Astrocyte (in vitro differentiated cells and primary cell): ENCODE measurements around the gene GIPC1.

Experiments used
- CTCF ChIP-seq: IDR thresholded peaks from 2 replicates; pipeline ENCODE4 v1.5.1; 2011; ENCODE audit warnings: low read depth, mild to moderate bottlenecking, inconsistent platforms, low read length, moderate library complexity; ENCODE audit not compliant: insufficient read depth
- EZH2 ChIP-seq: IDR thresholded peaks from 2 replicates; pipeline ENCODE4 v1.6.1; 2012; ENCODE audit warnings: mild to moderate bottlenecking, low read length, inconsistent platforms; ENCODE audit not compliant: insufficient read depth

- no peak for TF ChIP-seq CTCF
- no peak for TF ChIP-seq EZH2
Measured at GRCh38 chr19:14432791-14433553, 63.0 kb downstream of the GIPC1 start, which contains the start of gene PKN1.
